Stimulated activated CD4-positive, alpha-beta T cell treated with anti-CD3 and anti-CD28 coated beads, Interleukin-12 subunit alpha, Interleukin-12 subunit beta, amount 100 ng/mL, for 48 hours (primary cell): ENCODE data around the gene EXO5.
A peak's percentile ranks its signal among the peaks of the same experiment; 100 is the strongest.
"Not testable (repeated sequence)": the region's sequence is repeated elsewhere in the genome, so short reads cannot be mapped to it uniquely, and the experiment has no call there.

Source experiments
- DNase-seq, 3 donors: peaks; one replicate each; pipeline ENCODE4 v3.0.0-alpha.2; 2020; ENCODE audit warnings: low read depth in 2 of 3, low spot score in 1 of 3

The EXO5 gene

GRCh38 chr1:40508375-40509341 lies at the start of gene EXO5:
Gene EXO5, plus strand, starts transcription at chr1:40508767. Its CDS starts 5,778 bp downstream, at chr1:40514545.
- peak; percentile 77 to 85 (median 80) for DNase-seq

- no peak for DNase-seq
These were observed 45.5 kb upstream of the EXO5 start for GRCh38 chr1:40462956-40463590.

GRCh38 chr1:40469327-40469726 lies 39.2 kb upstream of the EXO5 start:
- no peak for DNase-seq

GRCh38 chr1:40475268-40475667 lies 33.3 kb upstream of the EXO5 start:
- DNase-seq, result no peak

- peak; percentile 41 to 54 (median 52) for DNase-seq
These were observed 31.5 kb upstream of the EXO5 start, which contains the start of gene ZFP69 for GRCh38 chr1:40476924-40477677. Gene ZFP69, plus strand, starts transcription at chr1:40477290. Its CDS starts 2,072 bp downstream, at chr1:40479362.

GRCh38 chr1:40477678-40478053 lies 30.9 kb upstream of the EXO5 start:
- DNase-seq, result no peak

GRCh38 chr1:40478276-40478675 lies 30.3 kb upstream of the EXO5 start:
- DNase-seq, result no peak

- no peak for DNase-seq
These were observed 29.4 kb upstream of the EXO5 start for GRCh38 chr1:40479156-40479555.

GRCh38 chr1:40495315-40495903 lies 13.2 kb upstream of the EXO5 start:
- DNase-seq, result no peak

- DNase-seq, result not testable (repeated sequence)
These were observed 5.9 kb upstream of the EXO5 start for GRCh38 chr1:40502651-40503050.

GRCh38 chr1:40507973-40508372 lies 594 bp upstream of the EXO5 start:
- DNase-seq, result no peak

- DNase-seq, result no peak
These were observed 10.9 kb downstream of the EXO5 start for GRCh38 chr1:40519517-40519916.

GRCh38 chr1:40530735-40531380 lies 22.3 kb downstream of the EXO5 start:
- DNase-seq, result no peak

GRCh38 chr1:40531381-40532061 lies 23.0 kb downstream of the EXO5 start, which contains the start of gene ZNF684:
Gene ZNF684, plus strand, starts transcription at chr1:40531637. Its CDS starts 1,530 bp downstream, at chr1:40533167.
- peak; percentile 73 to 77 (median 74) for DNase-seq

GRCh38 chr1:40532062-40532389 lies 23.5 kb downstream of the EXO5 start:
- no peak for DNase-seq

- DNase-seq, result peak in 1 of 3 donors; percentile 37
These were observed 24.4 kb downstream of the EXO5 start for GRCh38 chr1:40532844-40533424.

GRCh38 chr1:40534589-40534988 lies 26.0 kb downstream of the EXO5 start:
- no peak for DNase-seq

- no peak for DNase-seq
These were observed 27.2 kb downstream of the EXO5 start for GRCh38 chr1:40535732-40536131.

GRCh38 chr1:40539338-40539737 lies 30.8 kb downstream of the EXO5 start:
- no peak for DNase-seq

GRCh38 chr1:40546957-40547356 lies 38.4 kb downstream of the EXO5 start:
- no peak for DNase-seq
